HG03175 (cell line): Measurements from ENCODE around the gene TUFM.
"Not testable (repeated sequence)": the region's sequence is repeated elsewhere in the genome, so short reads cannot be mapped to it uniquely, and the experiment has no call there.

Source experiments
- ATAC-seq: cut with Tn5 transposase; IDR thresholded peaks from one replicate; pipeline ENCODE4 v1.9.1; 2021; ENCODE audit warnings: mild to moderate bottlenecking, moderate library complexity; ENCODE audit not compliant: unreplicated experiment

TUFM gene

GRCh38 chr16:28875134-28876018 lies 29.2 kb upstream of the TUFM start:
- ATAC-seq = no peak

- no peak for ATAC-seq
Observed at GRCh38 chr16:28874406-28874805, 28.3 kb upstream of the TUFM start.

- ATAC-seq = no peak
Observed at GRCh38 chr16:28873543-28874201, 27.5 kb upstream of the TUFM start.

- no peak for ATAC-seq
Observed at GRCh38 chr16:28872952-28873351, 26.8 kb upstream of the TUFM start.

GRCh38 chr16:28869201-28869600 lies 23.1 kb upstream of the TUFM start:
- no peak for ATAC-seq

GRCh38 chr16:28867646-28868045 lies 21.5 kb upstream of the TUFM start:
- ATAC-seq = not testable (repeated sequence)

- no peak for ATAC-seq
Observed at GRCh38 chr16:28867241-28867640, 21.1 kb upstream of the TUFM start.

GRCh38 chr16:28866454-28866804 lies 20.3 kb upstream of the TUFM start:
- no peak for ATAC-seq

GRCh38 chr16:28865722-28866453 lies 19.7 kb upstream of the TUFM start:
- ATAC-seq = no peak

GRCh38 chr16:28865001-28865688 lies 19.0 kb upstream of the TUFM start:
- no peak for ATAC-seq

GRCh38 chr16:28863929-28864793 lies 18.0 kb upstream of the TUFM start:
- no peak for ATAC-seq

- no peak for ATAC-seq
Observed at GRCh38 chr16:28859326-28859725, 13.2 kb upstream of the TUFM start.

GRCh38 chr16:28858421-28858820 lies 12.3 kb upstream of the TUFM start:
- ATAC-seq = no peak

- peak; percentile 4 for ATAC-seq
Observed at GRCh38 chr16:28846933-28847273, 755 bp upstream of the TUFM start.

GRCh38 chr16:28845761-28846079 lies 428 bp downstream of the TUFM start:
- ATAC-seq = peak; percentile 10

GRCh38 chr16:28845293-28845692 lies 855 bp downstream of the TUFM start:
- ATAC-seq = no peak

- no peak for ATAC-seq
Observed at GRCh38 chr16:28844226-28844885, 1.8 kb downstream of the TUFM start.

GRCh38 chr16:28843766-28844165 lies 2.4 kb downstream of the TUFM start:
- no peak for ATAC-seq

- no peak for ATAC-seq
Observed at GRCh38 chr16:28842696-28843095, 3.5 kb downstream of the TUFM start.

GRCh38 chr16:28839899-28840298 lies 6.2 kb downstream of the TUFM start:
- no peak for ATAC-seq
